T-helper 2 cell treated with Interferon-gamma antibody and Interleukin-4, amounts not matched to agents 5 μg/mL and 100 μg/mL, for 36 hours (primary cell): Measurements from ENCODE around the gene CDK17.
A peak's percentile ranks its signal among the peaks of the same experiment; 100 is the strongest.

Experiments used
- DNase-seq: peaks from one replicate; pipeline ENCODE4 v3.0.0; 2021; ENCODE audit warnings: low spot score
- H3K27ac Mint-ChIP-seq: one replicate; pipeline ENCODE4 v1.8.0; 2021; ENCODE audit warnings: mild to moderate bottlenecking, mixed read lengths
- H3K27me3 Mint-ChIP-seq: one replicate; pipeline ENCODE4 v1.8.0; 2021; ENCODE audit warnings: low read depth, mixed read lengths
- H3K36me3 Mint-ChIP-seq: one replicate; pipeline ENCODE4 v1.8.0; 2021; ENCODE audit warnings: low read depth, mixed read lengths
- H3K4me1 Mint-ChIP-seq: one replicate; pipeline ENCODE4 v1.8.0; 2021; ENCODE audit warnings: low read depth, mixed read lengths
- H3K4me3 Mint-ChIP-seq: one replicate; pipeline ENCODE4 v1.8.0; 2022; ENCODE audit warnings: mild to moderate bottlenecking, moderate library complexity, mixed read lengths
- H3K9me3 Mint-ChIP-seq: one replicate; pipeline ENCODE4 v1.8.0; 2021; ENCODE audit warnings: mixed read lengths

Gene CDK17

DNA sequence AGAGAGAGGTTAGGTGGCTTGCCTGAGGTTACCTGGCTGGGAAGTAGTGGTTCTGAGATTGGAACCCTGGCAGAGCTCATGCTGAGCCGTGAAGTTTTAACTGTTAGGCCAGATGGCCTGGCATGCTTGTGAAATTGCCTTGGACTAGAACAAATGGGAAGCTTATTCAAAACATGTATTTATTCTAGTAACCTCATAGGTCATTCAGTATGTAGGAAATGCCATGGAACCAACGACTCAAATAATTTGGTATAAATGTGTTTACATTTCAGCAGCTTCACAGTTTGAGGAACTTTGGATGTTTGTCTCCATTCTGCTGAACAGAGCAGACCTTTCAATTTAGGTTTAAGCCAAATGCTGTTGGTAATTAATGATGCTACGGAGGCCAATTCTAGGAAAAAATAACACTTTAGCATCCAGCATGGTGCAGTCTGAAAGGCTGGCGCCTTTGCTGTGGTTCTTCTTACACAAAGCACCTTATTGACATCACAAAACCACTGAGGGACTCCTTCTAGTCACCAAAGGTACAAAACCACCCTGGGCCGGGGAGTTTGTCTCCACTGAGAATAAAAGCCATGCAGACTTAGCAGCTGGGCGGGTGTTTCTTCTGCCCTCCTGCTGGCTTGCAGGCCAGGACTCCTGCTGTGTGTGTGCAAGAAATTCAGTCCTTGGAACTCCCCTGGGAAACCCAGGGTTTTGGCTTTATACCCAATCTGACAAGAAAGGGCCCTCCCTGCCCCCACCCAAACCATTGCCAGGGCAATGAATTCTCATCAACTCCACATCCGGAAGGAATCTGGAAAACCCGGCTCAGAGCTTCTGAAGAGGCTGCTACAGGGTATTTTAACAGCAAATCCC is 141.9 kb downstream of the CDK17 start:
- Mint-ChIP-seq H3K36me3 (peaks cover 23% of the 10 kb centered on the region), H3K27ac (peak overlapping the region; percentile 12), H3K4me1 (peaks cover under 1% of the 10 kb centered on the region), H3K4me3 (no peak overlapping the region), H3K27me3 (no peaks in the 10 kb centered on the region), H3K9me3 (no peaks in the 10 kb centered on the region)
- DNase-seq, result no peak

DNA sequence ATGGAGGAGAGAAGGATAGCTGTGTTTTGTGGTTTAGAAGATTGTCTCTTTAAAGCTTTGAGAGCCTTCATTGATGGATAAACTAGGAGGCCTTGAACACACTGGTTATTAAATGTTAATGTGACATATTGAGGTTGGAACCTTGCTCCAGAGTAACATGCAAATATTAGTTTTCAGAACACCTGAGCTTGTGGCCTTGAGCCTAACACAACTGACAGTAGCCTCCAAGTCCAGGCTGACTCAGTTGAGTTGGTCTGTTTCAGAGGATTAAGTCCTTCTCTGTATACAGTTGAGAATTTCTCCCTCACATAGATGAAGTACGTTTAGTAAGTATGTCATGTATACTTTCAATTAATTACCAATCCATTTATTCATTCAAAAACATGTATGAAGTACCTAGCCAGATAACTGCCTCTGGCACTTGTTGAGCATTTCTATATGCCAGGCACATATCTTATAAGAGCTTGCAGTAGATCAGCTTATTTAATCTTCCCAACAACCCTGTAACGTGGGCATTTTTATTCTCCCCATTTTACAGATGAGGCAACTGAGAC is 142.6 kb downstream of the CDK17 start:
- Mint-ChIP-seq H3K4me3 (no peak overlapping the region), H3K36me3 (peaks cover 23% of the 10 kb centered on the region), H3K27ac (peak overlapping the region; percentile 12), H3K4me1 (no peaks in the 10 kb centered on the region), H3K27me3 (no peaks in the 10 kb centered on the region), H3K9me3 (no peaks in the 10 kb centered on the region)
- no peak for DNase-seq

- Mint-ChIP-seq H3K27ac (no peak overlapping the region), H3K4me3 (no peak overlapping the region), H3K9me3 (no peaks in the 10 kb centered on the region), H3K27me3 (no peaks in the 10 kb centered on the region), H3K36me3 (peaks cover 30% of the 10 kb centered on the region), H3K4me1 (no peaks in the 10 kb centered on the region)
- DNase-seq, result no peak
Observed at GRCh38 chr12:96256672-96257361, 143.4 kb downstream of the CDK17 start.

DNA sequence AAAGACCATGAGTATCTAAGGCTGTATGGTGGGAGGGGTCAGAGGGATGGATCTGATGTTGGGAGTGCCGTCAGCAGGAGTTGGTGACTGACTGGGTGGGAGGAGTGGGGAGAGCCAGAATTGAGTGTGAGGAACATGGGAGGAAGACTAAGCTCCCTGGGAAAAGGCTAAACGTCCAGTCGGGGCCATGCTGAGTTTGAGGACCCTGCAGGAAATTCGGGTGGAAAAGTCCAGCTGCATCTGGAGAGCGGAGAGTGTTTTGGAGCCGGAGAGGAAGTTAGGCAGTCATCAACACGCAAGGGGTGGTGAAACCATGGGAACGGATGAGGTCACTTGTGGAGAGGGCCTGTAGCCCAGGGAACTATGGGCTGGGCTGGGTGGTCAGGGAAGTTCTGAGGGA is 145.2 kb downstream of the CDK17 start:
- Mint-ChIP-seq H3K4me1 (peaks cover 9% of the 10 kb centered on the region), H3K9me3 (no peaks in the 10 kb centered on the region), H3K4me3 (no peak overlapping the region), H3K27ac (no peak overlapping the region), H3K27me3 (no peaks in the 10 kb centered on the region), H3K36me3 (peaks cover 27% of the 10 kb centered on the region)
- DNase-seq, result no peak

DNA sequence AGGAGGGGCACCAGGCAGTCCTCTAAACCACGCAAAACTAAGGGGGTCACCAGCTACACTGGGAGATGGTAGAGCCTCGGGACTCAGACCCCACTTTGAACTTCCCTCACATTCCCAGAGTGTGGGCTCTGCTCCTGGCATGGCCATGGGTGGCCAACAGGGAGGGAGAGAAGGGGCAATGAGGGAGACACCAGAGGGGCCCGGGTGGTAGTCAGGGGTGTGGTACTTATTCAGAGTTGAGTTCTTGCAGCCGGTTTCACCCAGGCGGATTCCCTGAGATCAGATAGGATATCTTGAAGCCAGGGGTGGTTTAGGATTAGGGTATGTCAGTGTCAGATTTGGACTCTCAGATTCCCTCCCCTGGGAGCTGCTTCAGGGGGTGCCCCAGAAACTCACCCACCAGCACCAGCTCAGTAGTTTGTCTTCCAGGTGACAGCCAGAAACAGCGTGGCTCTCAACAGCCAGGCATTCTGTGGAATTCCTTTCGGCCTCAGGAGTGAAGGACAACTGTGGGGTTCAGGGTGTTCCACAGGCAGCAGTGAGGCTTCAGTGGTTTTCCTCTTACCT is 150.0 kb downstream of the CDK17 start:
- Mint-ChIP-seq H3K4me3 (no peak overlapping the region), H3K4me1 (peaks cover 12% of the 10 kb centered on the region), H3K9me3 (no peaks in the 10 kb centered on the region), H3K27me3 (no peaks in the 10 kb centered on the region), H3K36me3 (peaks cover 39% of the 10 kb centered on the region), H3K27ac (peak overlapping the region; percentile 44)
- DNase-seq, result no peak

DNA sequence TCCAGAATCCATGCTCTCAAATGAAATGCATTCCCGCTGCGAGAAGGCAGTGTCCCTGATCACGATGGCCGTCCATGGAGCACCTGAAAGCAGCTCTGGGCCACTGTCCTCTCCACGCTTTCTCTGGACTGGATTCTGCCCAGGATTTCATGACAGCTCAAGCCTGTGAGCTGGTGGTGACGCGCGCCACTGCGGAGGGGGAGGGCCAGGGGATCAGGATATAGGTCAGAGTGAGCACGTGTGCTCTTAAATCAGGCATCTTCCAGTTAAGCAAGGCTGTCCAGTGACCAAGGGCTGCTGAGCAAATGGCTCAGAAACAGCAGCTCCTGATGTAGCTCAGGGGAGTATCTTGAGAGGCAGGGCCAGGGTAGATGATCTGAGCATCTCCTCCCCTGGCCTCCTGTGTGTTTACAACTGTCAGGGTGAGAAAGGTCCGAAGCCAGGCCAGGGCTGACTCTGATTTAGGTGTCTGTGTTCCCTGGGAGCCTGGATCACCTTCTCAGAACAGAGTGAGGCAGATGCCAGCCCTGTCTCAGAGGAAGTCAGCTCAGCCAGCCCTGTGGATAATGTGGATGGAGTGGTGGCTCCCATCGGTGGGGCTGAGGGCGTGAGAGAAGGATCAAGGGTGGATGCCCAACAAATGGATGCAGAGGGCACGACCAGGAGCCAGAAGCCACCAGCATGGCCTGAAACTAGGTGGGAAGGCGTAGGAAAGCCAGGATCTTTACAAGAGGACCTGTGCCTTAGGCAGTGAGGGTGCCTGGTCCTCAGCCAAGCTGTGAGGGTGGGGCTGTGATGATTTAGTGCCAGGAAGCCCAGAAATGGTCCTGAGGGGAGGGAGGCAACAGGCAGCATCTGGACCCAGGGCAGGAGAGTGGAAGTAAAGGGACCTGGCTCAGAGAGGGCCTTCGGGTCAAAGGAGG is 150.8 kb downstream of the CDK17 start:
- peaks cover 39% of the 10 kb centered on the region for H3K36me3 Mint-ChIP-seq
- DNase-seq, result no peak
- peak overlapping the region; percentile 44 for H3K27ac Mint-ChIP-seq
- H3K27me3 Mint-ChIP-seq, result no peaks in the 10 kb centered on the region
- H3K4me1 Mint-ChIP-seq, result peaks cover 12% of the 10 kb centered on the region
- H3K9me3 Mint-ChIP-seq, result no peaks in the 10 kb centered on the region
- no peak overlapping the region for H3K4me3 Mint-ChIP-seq

DNA sequence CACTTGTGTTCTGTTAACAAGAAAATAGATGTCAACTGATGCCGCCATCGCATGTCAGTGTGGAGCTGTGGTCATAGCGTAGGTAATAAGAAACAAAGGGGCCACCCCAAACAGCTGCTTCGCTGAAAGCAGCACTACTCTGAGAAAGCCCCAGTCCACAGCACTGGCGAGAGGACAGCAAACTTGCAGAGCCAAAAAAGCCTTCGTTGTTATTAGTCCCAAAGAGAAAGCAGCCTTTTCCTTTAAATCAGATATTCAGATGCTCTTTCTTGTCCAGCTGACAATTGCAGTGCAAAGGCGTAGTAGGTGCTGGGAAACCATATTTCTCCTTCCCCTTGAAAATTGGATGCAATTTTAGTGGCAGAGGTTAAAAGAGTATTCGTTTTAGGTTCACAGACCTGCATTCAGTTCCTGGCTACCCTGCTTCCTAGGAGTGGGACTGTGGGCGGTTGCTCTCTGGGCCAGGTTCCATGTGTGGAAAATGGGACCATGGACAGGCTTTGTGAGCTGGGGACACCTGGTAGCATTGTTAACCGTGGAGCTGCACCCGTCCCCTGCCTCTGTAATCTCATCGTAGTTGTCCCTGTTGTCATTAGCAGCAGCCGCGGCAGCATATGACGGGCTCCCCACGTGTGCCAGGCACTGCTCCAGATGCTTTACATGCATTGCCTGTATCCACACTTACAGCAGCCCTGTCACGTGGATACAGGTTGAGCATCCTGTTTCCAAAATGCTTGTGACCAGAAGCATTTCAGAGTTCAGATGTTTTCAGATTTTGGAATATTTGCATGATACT is 151.9 kb downstream of the CDK17 start:
- Mint-ChIP-seq H3K36me3 (peaks cover 38% of the 10 kb centered on the region), H3K4me3 (no peak overlapping the region)

DNA sequence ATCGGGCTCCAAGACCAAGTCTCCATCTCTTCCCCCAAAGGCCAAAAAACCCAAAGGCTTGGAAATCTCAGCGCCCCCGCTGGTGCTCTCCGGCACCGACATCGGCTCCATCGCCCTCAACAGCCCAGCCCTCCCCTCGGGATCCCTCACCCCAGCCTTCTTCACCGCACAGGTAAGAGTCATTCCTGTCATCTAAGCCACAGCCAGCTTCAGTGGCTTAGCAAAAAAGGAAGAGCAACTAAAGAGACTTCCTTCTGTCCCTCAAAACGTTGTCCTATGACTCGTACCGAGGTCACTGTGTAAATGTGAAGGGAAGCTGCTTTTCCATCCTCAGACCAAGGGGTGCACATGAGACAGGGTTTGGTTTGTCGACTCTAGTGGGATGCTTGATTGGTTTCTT is 152.7 kb downstream of the CDK17 start:
- H3K4me1 Mint-ChIP-seq, result peaks cover 15% of the 10 kb centered on the region
- no peak for DNase-seq
- H3K27me3 Mint-ChIP-seq, result no peaks in the 10 kb centered on the region
- peaks cover 36% of the 10 kb centered on the region for H3K36me3 Mint-ChIP-seq
- no peak overlapping the region for H3K4me3 Mint-ChIP-seq
- no peaks in the 10 kb centered on the region for H3K9me3 Mint-ChIP-seq
- H3K27ac Mint-ChIP-seq, result no peak overlapping the region

More for the DNA sequence above, 151.9 kb downstream of the CDK17 start:
- no peak for DNase-seq
- Mint-ChIP-seq H3K27ac (no peak overlapping the region), H3K27me3 (no peaks in the 10 kb centered on the region), H3K4me1 (peaks cover 12% of the 10 kb centered on the region), H3K9me3 (no peaks in the 10 kb centered on the region)

DNA sequence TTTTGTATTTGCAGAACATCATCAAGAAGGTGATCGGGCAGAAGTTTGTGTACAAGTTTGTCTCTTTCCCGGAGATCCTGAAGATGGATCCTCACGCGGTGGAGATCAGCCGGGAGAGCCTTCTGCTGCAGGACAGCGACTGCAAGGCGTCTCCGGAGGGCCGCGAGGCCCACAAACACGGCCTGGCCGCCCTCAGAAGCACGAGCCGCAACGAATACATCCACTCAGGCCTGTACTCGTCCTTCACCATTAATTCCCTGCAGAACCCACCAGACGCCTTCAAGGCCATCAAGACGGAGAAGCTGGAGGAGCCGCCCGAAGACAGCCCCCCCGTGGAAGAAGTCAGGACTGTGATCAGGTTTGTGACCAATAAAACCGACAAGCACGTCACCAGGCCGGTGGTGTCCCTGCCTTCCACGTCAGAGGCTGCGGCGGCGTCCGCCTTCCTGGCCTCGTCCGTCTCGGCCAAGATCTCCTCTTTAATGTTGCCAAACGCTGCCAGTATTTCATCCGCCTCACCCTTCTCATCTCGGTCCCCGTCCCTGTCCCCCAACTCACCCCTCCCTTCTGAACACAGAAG is 153.2 kb downstream of the CDK17 start:
- no peaks in the 10 kb centered on the region for H3K9me3 Mint-ChIP-seq
- no peak for DNase-seq
- H3K4me1 Mint-ChIP-seq, result peaks cover 15% of the 10 kb centered on the region
- peaks cover 31% of the 10 kb centered on the region for H3K36me3 Mint-ChIP-seq
- no peaks in the 10 kb centered on the region for H3K27me3 Mint-ChIP-seq
- no peak overlapping the region for H3K27ac Mint-ChIP-seq
- no peak overlapping the region for H3K4me3 Mint-ChIP-seq

DNA sequence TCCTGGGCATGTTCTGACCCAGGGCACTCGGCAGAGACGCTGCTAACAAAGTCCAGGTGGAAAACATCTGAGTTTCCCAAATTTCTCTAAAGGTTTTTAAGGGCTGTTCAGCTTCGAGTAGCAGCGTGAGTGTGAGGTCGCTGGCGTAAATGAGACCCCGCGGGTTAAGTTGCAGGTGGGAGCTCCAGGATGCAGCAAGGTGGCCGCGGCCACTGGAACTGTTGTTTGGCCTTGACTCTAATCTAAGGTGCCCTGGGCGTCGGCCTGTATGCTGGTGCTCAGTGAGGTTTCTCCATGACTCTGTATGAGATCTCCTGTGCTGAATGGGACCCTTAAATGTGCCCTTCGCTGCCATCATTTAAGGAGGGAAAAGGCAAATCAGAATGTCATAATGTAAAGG is 155.4 kb downstream of the CDK17 start:
- Mint-ChIP-seq H3K9me3 (no peaks in the 10 kb centered on the region), H3K36me3 (peaks cover 26% of the 10 kb centered on the region), H3K27ac (no peak overlapping the region), H3K4me3 (no peak overlapping the region), H3K27me3 (no peaks in the 10 kb centered on the region), H3K4me1 (peaks cover 15% of the 10 kb centered on the region)
- DNase-seq, result no peak

DNA sequence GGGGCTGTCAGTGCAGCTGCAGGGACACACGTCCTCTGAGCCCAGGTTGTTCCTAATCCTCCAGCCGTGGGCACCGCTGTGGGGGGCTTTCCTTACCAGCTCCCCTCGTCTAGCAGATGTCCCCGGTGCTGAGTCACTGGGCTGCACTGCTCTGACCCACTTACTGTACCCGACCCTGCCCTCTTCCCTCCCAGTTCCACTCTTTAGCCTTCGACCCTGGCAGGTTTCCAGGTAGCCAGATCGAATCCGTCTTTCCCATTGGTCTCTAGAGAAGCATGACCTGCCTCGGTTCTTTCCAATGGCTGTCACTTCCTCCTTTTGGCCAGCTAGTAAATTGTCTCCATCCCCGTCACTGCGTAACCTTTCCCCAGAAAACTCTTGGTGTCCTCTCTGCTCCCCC is 157.6 kb downstream of the CDK17 start:
- no peak overlapping the region for H3K27ac Mint-ChIP-seq
- peaks cover 19% of the 10 kb centered on the region for H3K4me1 Mint-ChIP-seq
- H3K9me3 Mint-ChIP-seq, result no peaks in the 10 kb centered on the region
- no peak for DNase-seq
- peaks cover 18% of the 10 kb centered on the region for H3K36me3 Mint-ChIP-seq
- no peak overlapping the region for H3K4me3 Mint-ChIP-seq
- H3K27me3 Mint-ChIP-seq, result no peaks in the 10 kb centered on the region

GRCh38 chr12:96241846-96242256 is 158.4 kb downstream of the CDK17 start:
- Mint-ChIP-seq H3K27ac (peak overlapping the region; percentile 73), H3K4me3 (peak overlapping the region; percentile 17), H3K36me3 (peaks cover 13% of the 10 kb centered on the region), H3K27me3 (no peaks in the 10 kb centered on the region), H3K4me1 (peaks cover 26% of the 10 kb centered on the region), H3K9me3 (no peaks in the 10 kb centered on the region)
- peak; percentile 29 for DNase-seq
